Measurements from ENCODE around the gene BMPR1B.

- TF ChIP-seq POLR2A (IDR thresholded peaks at IDR 0.05) = no peak
- no peak for TF ChIP-seq CTCF (IDR thresholded peaks at IDR 0.05)
- TF ChIP-seq POLR2AphosphoS5 (IDR thresholded peaks at IDR 0.05) = no peak
These were observed 16.5 kb upstream of the BMPR1B start for GRCh38 chr4:94741304-94741703.

Measured in prostate gland (tissue), 2 donors.